Endometrial microvascular endothelial cells (primary cell): Measurements from ENCODE around the gene CTNNBL1. TPM values are rescaled to one million over a fixed set of nuclear protein-coding genes. Genes with fewer than 3 reads are reported as not detected.

Source experiments
- in situ Hi-C: cut with HindIII; loops from 2 replicates; pipeline ENCODE4 v1.10.0; 2017; ENCODE audit warnings: low sequenced_read_pairs, low pct_unique_long_range_greater_than_20kb; ENCODE audit errors: inconsistent ontology term
- total RNA-seq: library from RNA; depleted of rRNA; stranded (reverse); fragments of >200 nt; gene quantifications from one replicate; pipeline ENCODE4 v1.2.3, GENCODE V29; 2015; ENCODE audit errors: inconsistent ontology term

Gene CTNNBL1
- total RNA-seq, 1 donor from 2014 or later: 45.2 TPM

GRCh38 chr20:37859406-37860171 is 165.8 kb downstream of the CTNNBL1 start:
- in situ Hi-C loops: no loop called here

DNA sequence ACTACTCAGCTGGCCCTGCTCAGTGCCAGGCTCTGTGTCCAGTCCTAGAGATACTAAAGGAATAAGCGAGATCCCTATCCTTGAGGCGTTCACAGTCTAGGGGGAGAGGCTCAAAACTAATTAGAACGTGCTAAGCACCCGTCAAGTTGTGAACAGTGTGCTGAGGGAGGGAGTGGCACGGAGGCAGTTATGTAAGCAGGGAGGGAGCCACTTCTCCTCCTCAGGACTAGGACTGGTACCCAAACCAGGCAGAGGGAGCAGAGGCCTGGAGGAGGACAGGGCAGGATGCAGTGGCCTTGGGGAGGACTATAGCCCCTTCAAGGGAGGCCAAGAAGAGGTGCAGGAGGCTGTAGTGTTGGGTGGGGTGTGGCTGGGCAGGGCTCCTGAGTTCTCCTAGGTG is 169.5 kb downstream of the CTNNBL1 start:
- in situ Hi-C loops: no loop called here

DNA sequence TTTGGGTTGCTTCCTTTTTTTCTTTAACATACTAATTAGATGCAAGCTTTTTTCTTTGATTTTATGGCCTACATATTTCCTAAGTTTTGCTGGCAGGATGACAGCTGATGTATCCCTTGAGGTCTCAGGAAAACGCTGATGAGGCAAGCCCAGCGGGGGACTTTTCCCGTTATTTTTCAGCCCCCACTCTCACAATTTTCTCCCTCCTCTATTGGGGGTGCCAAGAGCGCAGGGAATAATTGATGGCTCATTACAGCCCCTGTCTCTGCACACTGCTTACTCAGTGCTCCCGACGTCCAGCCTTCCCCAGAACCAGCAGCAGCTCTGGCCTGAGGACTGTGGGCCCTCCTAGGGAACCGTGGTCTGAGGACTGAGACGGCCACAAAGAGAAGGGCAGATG is 170.5 kb downstream of the CTNNBL1 start:
- in situ Hi-C loops: no loop called here

DNA sequence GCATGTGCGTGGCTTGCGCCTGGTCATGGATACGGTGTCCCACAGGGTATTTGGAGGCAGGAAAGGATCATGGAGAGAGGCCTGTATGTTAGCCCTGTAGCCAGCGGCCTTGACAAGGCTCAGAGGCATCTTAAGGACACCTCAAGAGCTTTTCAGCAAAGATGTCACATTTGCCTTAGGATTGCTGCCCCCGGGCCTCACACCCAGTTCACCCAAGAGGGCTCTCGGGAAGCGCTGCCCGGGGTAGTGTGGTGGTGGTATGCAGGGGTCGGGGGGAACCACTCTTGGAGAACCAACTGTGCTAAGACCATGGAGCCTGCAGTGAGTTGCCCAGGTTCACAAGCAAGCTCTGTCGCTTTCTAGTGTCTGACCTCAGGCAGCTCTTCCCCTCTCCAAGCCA is 172.2 kb downstream of the CTNNBL1 start:
- in situ Hi-C loops: no loop called here

DNA sequence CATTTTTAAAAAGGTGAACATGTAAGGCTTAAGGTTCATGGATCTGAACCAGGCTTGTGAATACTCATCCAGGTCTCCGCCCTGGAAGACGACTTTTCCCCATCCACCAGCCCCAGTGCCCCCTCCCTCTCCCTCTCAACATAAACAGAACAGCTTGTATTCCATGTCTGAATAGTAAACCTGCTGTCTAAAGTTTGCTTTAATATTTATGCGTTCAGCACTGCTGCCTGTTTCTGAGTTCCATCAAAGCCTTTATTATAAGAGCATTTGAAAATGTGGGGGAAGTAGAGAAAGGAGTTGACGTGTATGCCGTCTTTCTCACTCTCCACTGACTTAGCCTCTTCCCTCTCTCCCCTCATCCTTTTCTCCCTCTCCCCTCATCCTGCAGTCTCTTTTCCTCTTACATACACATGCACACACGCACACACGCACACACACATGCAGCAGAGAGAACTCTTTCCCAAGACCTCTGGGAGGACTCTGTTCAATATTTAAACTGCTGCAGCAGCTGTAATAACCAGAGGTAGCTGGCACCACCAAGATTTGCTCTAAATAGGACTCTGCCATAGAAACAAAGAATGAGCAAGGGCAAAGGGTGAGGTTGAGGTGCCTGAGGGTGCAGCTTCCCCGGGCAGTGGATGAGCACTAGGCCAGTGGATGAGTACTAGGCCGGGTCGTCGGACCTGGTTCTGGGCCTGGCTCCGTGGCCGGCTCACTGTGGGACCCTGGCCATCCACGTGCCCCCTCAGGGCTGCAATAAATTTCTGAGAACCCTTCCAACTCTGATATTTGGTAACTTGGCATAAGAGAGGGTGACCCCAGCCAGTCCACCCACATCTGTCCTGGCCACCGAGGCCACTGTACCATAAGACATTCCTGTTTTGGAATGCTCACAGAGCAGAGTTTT is 173.7 kb downstream of the CTNNBL1 start:
- in situ Hi-C loops: no loop called here

DNA sequence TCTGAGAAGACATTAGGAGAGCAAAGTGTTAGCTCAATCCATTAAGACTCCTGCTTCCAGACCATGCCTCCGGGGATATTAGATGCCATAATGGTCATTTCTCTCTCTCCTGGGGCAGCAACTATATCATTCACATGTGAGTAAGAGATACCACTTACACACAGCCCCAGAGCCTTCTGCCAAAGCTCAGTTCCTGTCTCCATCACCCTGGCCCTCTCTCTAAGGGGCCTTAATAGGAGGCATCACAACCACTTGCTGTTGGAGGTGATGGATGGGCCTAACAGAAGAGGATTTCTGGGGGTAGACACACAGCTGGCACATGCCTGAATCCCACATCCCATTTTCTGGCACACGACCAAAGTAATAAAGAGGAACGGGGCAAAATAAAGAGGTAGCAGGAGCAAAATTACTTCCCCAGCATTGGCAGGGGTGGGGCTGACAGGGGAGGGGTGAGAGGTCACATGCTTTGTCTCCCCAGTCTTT is 175.1 kb downstream of the CTNNBL1 start:
- in situ Hi-C loops: no loop called here

- in situ Hi-C loops: no loop called here
Measured at GRCh38 chr20:37869334-37869861, 175.6 kb downstream of the CTNNBL1 start.

DNA sequence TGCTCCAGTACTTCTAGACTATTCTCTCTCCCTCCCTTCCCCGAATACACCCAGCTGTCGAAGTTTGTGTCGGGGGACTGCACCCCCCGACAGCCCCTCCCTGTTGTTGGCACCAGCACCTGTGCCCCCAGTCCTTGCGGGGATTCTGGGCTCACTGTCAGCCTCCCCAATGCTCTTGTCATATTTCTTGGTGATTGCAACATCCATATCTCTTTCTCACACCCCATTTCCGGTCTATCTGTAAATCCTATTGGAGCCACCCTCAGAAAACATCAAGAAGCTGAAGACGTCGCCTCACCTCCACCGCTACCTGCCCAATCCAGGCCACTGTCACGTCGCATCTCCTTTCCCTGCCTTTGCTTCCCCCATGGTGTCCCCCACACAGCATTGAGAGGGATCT is 176.5 kb downstream of the CTNNBL1 start:
- in situ Hi-C loops: no loop called here

DNA sequence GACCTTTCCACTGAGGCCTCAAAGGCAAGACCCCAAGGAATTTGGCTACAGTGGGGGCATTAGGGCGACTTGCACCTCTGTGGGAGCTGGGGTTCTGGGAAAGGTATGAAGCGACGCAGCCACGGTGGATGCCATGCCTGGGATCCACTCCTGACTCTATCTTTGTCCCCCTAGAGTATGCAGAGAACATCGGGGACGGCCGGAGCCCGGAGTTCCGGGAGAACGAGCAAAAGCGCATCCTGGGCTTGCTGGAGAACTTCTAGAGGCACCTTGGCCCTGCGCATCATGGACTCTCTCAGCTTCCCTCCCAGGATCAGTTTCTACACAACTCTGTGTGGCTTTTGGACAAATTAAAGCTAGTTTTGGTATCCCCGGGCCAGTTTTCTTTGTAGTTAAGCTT is 177.9 kb downstream of the CTNNBL1 start:
- in situ Hi-C loops: no loop called here

GRCh38 chr20:37872161-37872560 is 178.3 kb downstream of the CTNNBL1 start:
- in situ Hi-C loops: no loop called here

GRCh38 chr20:37873884-37874283 is 180.1 kb downstream of the CTNNBL1 start:
- in situ Hi-C loops: no loop called here

DNA sequence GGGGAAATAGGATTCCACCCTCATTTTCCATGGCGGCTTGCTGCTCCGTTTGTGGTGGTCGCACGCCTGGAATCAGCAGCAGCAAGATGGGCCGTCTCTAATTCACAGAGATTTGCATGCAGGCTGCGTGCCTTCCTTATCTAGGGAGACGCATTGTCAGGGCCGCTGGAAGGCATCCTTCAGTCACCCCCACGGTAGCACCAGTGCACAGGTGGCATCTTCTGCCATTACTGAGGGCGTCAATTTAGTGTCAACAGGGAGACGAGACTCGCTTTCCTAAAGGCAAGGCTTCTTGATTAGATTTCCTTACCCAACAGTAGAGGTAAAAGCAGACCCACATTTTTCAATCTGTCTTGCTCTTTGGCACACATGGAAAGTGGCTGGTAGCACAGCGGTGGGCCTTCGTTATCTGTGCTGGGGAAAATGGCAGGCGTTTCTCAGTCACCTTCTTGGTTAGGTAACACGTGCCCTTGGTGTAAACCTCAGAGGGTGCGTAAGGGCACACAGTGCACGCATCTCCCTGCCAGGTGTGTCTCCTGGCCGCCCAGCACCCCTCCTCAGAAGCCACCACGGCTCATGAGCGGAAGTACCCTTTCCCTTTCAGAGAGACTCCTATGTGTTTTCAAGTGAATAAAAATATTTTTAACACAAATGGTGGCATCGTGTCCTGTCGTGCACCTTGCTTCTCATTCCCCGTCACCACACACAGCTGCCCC is 181.8 kb downstream of the CTNNBL1 start:
- in situ Hi-C loops: no loop called here

GRCh38 chr20:37876863-37877262 is 183.0 kb downstream of the CTNNBL1 start:
- in situ Hi-C loops: no loop called here

DNA sequence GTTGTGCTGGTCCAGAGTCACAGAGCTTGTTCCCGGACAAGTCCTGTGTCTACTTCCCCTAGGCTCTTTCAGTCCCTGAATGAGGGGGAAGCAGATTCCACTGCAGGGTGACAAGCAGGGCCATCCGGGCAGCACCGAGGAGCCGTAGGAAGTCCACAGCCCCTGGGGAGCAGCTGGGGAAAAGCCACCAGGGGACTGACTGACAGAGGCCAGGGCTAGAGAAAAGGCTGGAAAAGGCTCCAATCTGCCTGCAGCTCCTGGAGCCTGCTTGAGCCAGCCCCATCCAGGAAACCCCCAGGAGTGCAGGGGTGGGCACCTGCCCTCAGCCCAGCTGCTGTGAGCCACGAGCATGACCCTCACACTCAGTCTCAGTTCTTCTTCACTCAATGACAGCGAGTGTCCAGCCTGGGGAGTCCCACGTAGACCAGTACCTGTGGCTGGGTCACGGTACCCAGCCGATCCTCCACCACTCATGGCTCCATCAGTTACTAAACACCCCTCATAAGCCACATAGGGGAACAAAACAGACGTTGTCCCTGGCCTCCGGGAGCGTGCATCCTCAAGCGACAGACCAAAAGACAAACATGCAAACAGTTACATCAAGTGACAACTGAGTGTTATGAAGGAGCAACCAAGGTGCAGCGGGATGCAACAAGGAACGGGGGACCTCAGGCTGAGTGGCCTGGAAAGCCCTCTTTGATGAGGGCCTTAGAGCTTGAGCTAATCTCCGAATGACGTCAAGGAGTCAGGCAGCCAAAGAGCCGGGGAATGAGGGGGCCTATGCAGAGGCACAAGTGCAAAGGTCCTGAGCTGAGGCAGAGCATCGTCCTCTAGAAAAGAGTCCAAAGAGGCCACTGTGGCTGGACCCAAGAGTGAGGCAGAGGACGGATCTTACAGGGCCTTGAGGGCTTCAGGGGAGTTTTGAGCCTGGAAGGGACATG is 184.3 kb downstream of the CTNNBL1 start:
- in situ Hi-C loops: no loop called here

GRCh38 chr20:37878835-37879599 is 185.2 kb downstream of the CTNNBL1 start:
- in situ Hi-C loops: no loop called here

DNA sequence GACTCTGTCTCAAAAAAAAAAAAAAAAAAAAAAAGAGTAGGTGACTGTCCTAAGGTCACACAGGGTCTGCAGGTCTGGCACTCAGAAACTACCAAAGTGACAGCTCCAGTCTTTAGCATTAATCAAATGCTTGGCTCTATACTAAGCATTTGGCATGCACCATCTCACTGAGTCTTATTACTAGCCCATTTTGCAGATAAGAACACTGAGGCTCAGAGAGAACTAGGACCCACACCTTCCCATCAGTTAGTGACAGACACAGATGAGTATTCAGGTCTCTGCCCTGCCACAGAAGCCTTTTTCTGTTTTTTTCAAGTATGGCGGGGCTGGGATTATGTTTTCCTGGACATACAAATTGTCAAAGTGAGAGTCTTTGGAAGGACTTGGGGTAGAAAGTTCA is 186.0 kb downstream of the CTNNBL1 start:
- in situ Hi-C loops: no loop called here
